Measurements from ENCODE around the gene GPR4. TPM values are rescaled to one million over a fixed set of nuclear protein-coding genes. Genes with fewer than 3 reads are reported as not detected.

GPR4 gene
- total and polyA plus RNA-seq, 2 of the 8 experiments (the other 6 are each of a cell fraction or from before 2014, with no cell fraction given): 0.19 to 0.39 TPM

DNA sequence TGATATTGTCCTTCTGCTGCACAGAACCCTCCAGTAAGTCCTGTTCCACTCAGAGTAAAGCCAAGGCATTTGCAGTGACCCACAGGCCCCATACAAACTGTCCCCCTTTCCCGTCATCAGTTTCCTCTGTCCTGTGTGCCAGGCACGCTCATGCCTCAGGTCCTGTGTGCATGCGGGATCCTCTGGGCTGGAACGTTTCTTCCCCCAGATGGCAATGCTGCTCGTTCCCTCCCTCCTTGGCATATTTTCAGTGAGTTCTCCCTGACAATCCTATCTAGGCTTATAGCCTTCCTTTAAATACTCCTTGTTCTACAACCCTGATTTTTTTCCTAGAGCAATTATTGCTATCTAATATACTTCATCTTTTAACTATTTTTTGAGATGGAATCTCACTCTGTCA, 23.2 kb downstream of the GPR4 start:
- Histone ChIP-seq H4K91ac (replicated peaks; ENCODE audit: insufficient read length, low read length) (no peak overlapping the region), H2BK12ac (ENCODE audit: low read depth, low read length) (0 out of 2 replicates have a peak overlapping the region, but pooled peaks have one; percentile 23), H3K79me1 (ENCODE audit: low read depth, low read length) (no peaks in the 10 kb centered on the region; the same call in 1 of the 2 replicates), H3K18ac (ENCODE audit: extremely low read depth, low read length) (no peak overlapping the region), H3K9me3 (ENCODE audit: insufficient read depth in 2 of 2, low read depth in 1 of 2, low read length in 1 of 2) (no peaks in the 10 kb centered on the region), H3K56ac (replicated peaks; ENCODE audit: insufficient read length, low read depth, low read length) (no peak overlapping the region), H3K14ac (ENCODE audit: insufficient read length) (no peak overlapping the region), H2BK15ac (ENCODE audit: low read length) (no peak overlapping the region), H3K4me2 (ENCODE audit: insufficient read depth in 1 of 2, low read depth in 2 of 2, low read length in 2 of 2) (no peak overlapping the region), H3K4ac (replicated peaks; ENCODE audit: insufficient read length, low read depth, low read length) (no peak overlapping the region), H2AK5ac (ENCODE audit: low read depth, low read length) (no peak overlapping the region), H2BK20ac (ENCODE audit: low read length) (no peak overlapping the region), H3K4me3 (ENCODE audit: extremely low read depth in 1 of 4, insufficient read depth in 2 of 4, low read depth in 3 of 4, low read length in 4 of 4) (no peak overlapping the region), H4K8ac (ENCODE audit: extremely low read depth, insufficient read depth, low read length) (no peak overlapping the region), H3K9ac (replicated peaks in 1 of 4; ENCODE audit: extremely low read depth in 1 of 4, low read depth in 3 of 4, low read length in 3 of 4) (no peak overlapping the region), H3K27ac (ENCODE audit: low read depth, low read length) (no peak overlapping the region), H3K23ac (ENCODE audit: insufficient read length) (no peak overlapping the region), H3K27me3 (replicated peaks in 1 of 4; ENCODE audit: control insufficient read depth in 3 of 4, extremely low read depth in 1 of 4, insufficient read depth in 3 of 4, low read length in 3 of 4) (no peaks in the 10 kb centered on the region), H4K20me1 (replicated peaks in 1 of 2; ENCODE audit: control insufficient read depth in 1 of 2, insufficient read depth in 2 of 2, low read length in 2 of 2) (no peaks in the 10 kb centered on the region), H4K5ac (ENCODE audit: insufficient read length, low read depth, low read length) (no peak overlapping the region), H2BK5ac (ENCODE audit: low read depth, low read length) (no peak overlapping the region), H2BK120ac (replicated peaks; ENCODE audit: low read depth, low read length) (no peak overlapping the region), H3K4me1 (replicated peaks in 1 of 4; ENCODE audit: control insufficient read depth in 3 of 4, insufficient read depth in 4 of 4, low read length in 3 of 4) (peaks cover 7 to 15% (median 10%) of the 10 kb centered on the region in 4 experiments), H3K79me2 (ENCODE audit: control insufficient read depth in 1 of 2, insufficient read depth in 2 of 2, low read length in 2 of 2) (peaks cover 0 to 5% of the 10 kb centered on the region in 2 experiments; a peak in 1 of 4 replicates), H2AFZ (ENCODE audit: low read length) (no peak overlapping the region), H3K36me3 (ENCODE audit: control insufficient read depth in 2 of 4, insufficient read depth in 4 of 4, low read length in 3 of 4) (no peaks in the 10 kb centered on the region; a peak in 1 of 8 replicates), H3K23me2 (ENCODE audit: low read depth, low read length) (peaks cover 2% of the 10 kb centered on the region)
- CTCF ChIA-PET (ENCODE audit: partially characterized antibody): no interaction called here
- POLR2A ChIA-PET (ENCODE audit: partially characterized antibody): no interaction called here
- FAIRE-seq (no peak), DNase-seq (ENCODE audit: low read depth in 1 of 2, low spot score in 2 of 2) (no peak)
- 85% methylated on average over 5 of the region's 5 CpGs; no CpG with 5 or more reads in 1 of the 2 experiments for WGBS, 2 experiments (ENCODE audit: extremely low coverage in 1 of 2, insufficient coverage in 1 of 2, insufficient read length in 1 of 2, insufficient replicate concordance in 2 of 2, low coverage in 1 of 2, low lambda C conversion rate in 2 of 2, missing lambda C conversion rate in 1 of 2)
- TF ChIP-seq CBX8 (IDR thresholded peaks at IDR 0.05; ENCODE audit: borderline replicate concordance, low read depth, low read length): no peak
- no peak for TF ChIP-seq MAFK (IDR thresholded peaks at IDR 0.05; ENCODE audit: low read depth, low read length)
- TF ChIP-seq, protein P1, sequence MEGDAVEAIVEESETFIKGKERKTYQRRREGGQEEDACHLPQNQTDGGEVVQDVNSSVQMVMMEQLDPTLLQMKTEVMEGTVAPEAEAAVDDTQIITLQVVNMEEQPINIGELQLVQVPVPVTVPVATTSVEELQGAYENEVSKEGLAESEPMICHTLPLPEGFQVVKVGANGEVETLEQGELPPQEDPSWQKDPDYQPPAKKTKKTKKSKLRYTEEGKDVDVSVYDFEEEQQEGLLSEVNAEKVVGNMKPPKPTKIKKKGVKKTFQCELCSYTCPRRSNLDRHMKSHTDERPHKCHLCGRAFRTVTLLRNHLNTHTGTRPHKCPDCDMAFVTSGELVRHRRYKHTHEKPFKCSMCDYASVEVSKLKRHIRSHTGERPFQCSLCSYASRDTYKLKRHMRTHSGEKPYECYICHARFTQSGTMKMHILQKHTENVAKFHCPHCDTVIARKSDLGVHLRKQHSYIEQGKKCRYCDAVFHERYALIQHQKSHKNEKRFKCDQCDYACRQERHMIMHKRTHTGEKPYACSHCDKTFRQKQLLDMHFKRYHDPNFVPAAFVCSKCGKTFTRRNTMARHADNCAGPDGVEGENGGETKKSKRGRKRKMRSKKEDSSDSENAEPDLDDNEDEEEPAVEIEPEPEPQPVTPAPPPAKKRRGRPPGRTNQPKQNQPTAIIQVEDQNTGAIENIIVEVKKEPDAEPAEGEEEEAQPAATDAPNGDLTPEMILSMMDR (IDR thresholded peaks at IDR 0.05; ENCODE audit: control extremely low read depth in 1 of 3, insufficient read depth in 1 of 3, low read depth in 1 of 3, low read length in 3 of 3): no peak
- TF ChIP-seq SIN3A (conservative IDR thresholded peaks at IDR 0.05 in 1 of 2, IDR thresholded peaks at IDR 0.05 in 1 of 2; ENCODE audit: low read depth in 1 of 2, low read length in 2 of 2): no peak
- TF ChIP-seq NRF1 (IDR thresholded peaks at IDR 0.05; ENCODE audit: low read depth, low read length): no peak
- no peak for TF ChIP-seq TEAD4 (IDR thresholded peaks at IDR 0.05; ENCODE audit: low read depth, low read length)
- TF ChIP-seq TAF1 (IDR thresholded peaks at IDR 0.05; ENCODE audit: low read depth, low read length): no peak
- no peak for TF ChIP-seq BACH1 (IDR thresholded peaks at IDR 0.05; ENCODE audit: low read length)
- TF ChIP-seq POLR2AphosphoS5 (IDR thresholded peaks at IDR 0.05; ENCODE audit: low read depth, low read length): no peak
- no peak for TF ChIP-seq SIRT6 (IDR thresholded peaks at IDR 0.05; ENCODE audit: low read length)
- TF ChIP-seq, protein P2, sequence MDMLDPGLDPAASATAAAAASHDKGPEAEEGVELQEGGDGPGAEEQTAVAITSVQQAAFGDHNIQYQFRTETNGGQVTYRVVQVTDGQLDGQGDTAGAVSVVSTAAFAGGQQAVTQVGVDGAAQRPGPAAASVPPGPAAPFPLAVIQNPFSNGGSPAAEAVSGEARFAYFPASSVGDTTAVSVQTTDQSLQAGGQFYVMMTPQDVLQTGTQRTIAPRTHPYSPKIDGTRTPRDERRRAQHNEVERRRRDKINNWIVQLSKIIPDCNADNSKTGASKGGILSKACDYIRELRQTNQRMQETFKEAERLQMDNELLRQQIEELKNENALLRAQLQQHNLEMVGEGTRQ (IDR thresholded peaks at IDR 0.05; ENCODE audit: low read length): no peak
